ENCODE data around the gene PRPF19.

PRPF19 gene

DNA sequence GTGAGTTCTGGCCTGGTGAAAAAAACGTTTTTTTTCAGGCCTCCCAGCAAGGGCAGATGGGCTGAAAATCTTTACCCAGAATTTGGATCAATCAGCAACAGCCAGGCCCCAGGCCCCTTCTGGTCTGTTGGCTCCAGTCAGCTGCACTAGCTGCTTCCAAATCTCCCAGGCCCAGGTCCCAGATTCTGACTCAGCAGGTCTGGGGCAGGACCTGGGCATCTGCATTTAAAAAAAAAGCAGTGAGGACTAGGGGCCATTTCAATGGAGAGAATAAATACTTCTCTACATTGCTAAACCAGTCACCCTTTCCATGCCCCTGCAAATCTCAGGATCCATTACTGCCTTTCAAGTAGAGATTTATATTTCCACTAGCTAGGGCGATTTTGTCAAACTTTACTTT lies 41.3 kb upstream of the PRPF19 start:
- Histone ChIP-seq H3K27ac (ENCODE audit: low read length) (no peak overlapping the region), H3K9ac (ENCODE audit: low read depth, low read length) (no peak overlapping the region), H3K4me1 (ENCODE audit: insufficient read depth, low read length) (no peaks in the 10 kb centered on the region), H3K4me3 (ENCODE audit: low read depth in 1 of 2, low read length in 2 of 2) (no peak overlapping the region), H3K36me3 (ENCODE audit: insufficient read depth, low read length) (no peaks in the 10 kb centered on the region), H3K4me2 (ENCODE audit: insufficient read depth, low read length) (no peak overlapping the region), H2AFZ (ENCODE audit: low read depth, low read length) (no peak overlapping the region), H4K20me1 (ENCODE audit: insufficient read depth, low read length) (no peaks in the 10 kb centered on the region), H3K27me3 (ENCODE audit: insufficient read depth, low read length, poor library complexity) (no peaks in the 10 kb centered on the region), H3K79me2 (ENCODE audit: insufficient read depth, low read length) (no peaks in the 10 kb centered on the region), H3K9me3 (ENCODE audit: insufficient read depth, low read length, severe bottlenecking) (no peaks in the 10 kb centered on the region)
- TF ChIP-seq, protein P1, sequence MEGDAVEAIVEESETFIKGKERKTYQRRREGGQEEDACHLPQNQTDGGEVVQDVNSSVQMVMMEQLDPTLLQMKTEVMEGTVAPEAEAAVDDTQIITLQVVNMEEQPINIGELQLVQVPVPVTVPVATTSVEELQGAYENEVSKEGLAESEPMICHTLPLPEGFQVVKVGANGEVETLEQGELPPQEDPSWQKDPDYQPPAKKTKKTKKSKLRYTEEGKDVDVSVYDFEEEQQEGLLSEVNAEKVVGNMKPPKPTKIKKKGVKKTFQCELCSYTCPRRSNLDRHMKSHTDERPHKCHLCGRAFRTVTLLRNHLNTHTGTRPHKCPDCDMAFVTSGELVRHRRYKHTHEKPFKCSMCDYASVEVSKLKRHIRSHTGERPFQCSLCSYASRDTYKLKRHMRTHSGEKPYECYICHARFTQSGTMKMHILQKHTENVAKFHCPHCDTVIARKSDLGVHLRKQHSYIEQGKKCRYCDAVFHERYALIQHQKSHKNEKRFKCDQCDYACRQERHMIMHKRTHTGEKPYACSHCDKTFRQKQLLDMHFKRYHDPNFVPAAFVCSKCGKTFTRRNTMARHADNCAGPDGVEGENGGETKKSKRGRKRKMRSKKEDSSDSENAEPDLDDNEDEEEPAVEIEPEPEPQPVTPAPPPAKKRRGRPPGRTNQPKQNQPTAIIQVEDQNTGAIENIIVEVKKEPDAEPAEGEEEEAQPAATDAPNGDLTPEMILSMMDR (IDR thresholded peaks at IDR 0.05; ENCODE audit: borderline replicate concordance, extremely low read depth, low read length, poor library complexity, severe bottlenecking), result no peak
- TF ChIP-seq EZH2 (IDR thresholded peaks at IDR 0.05; ENCODE audit: borderline replicate concordance, low read depth, low read length, severe bottlenecking), result no peak
- DNase-seq, result no peak
- ATAC-seq (ENCODE audit: insufficient read depth, low read depth), result no peak

DNA sequence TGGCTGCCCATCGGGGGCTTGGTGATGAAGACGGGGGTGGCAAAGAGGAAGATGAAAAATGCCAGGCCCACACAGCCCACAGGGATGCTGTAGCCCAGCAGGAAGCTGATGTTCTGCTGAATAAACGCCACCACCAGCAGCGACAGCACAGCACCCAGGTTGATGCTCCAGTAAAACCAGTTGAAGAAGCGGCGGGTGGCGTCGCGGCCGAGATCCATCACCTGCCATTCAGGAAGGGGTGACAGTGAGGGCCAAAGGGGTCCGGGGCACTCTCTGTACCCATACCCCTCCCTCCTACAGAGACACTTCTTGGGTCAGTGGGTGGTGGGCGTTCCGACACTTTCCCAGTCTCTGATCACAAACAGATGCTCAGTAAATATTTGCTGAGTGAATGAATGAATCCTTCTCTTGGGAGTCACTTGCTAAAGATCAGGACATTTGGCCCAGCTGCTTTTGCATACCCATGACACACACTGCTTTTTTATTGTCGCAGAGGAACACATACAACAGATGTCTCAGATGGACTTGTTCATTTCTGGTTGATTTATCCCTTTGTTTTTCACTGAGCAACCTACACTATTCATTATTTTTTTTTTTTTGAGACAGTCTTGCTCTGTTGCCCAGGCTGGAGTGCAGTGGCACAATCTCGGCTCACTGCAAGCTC lies 40.3 kb upstream of the PRPF19 start:
- no peak overlapping the region for H3K27ac ChIP-seq (ENCODE audit: low read length)
- no peaks in the 10 kb centered on the region for H3K4me1 ChIP-seq (ENCODE audit: insufficient read depth, low read length)
- H4K20me1 ChIP-seq (ENCODE audit: insufficient read depth, low read length), result no peaks in the 10 kb centered on the region
- no peak overlapping the region for H3K4me2 ChIP-seq (ENCODE audit: insufficient read depth, low read length)
- no peak overlapping the region for H3K4me3 ChIP-seq (ENCODE audit: low read depth in 1 of 2, low read length in 2 of 2)
- DNase-seq (no peak), ATAC-seq (ENCODE audit: insufficient read depth, low read depth) (no peak)
- TF ChIP-seq EZH2 (IDR thresholded peaks at IDR 0.05; ENCODE audit: borderline replicate concordance, low read depth, low read length, severe bottlenecking), result no peak
- TF ChIP-seq, protein P1 (IDR thresholded peaks at IDR 0.05; ENCODE audit: borderline replicate concordance, extremely low read depth, low read length, poor library complexity, severe bottlenecking), result no peak
- no peaks in the 10 kb centered on the region for H3K79me2 ChIP-seq (ENCODE audit: insufficient read depth, low read length)
- H3K9me3 ChIP-seq (ENCODE audit: insufficient read depth, low read length, severe bottlenecking), result no peaks in the 10 kb centered on the region
- no peaks in the 10 kb centered on the region for H3K36me3 ChIP-seq (ENCODE audit: insufficient read depth, low read length)
- H3K9ac ChIP-seq (ENCODE audit: low read depth, low read length), result no peak overlapping the region
- no peak overlapping the region for H2AFZ ChIP-seq (ENCODE audit: low read depth, low read length)
- H3K27me3 ChIP-seq (ENCODE audit: insufficient read depth, low read length, poor library complexity), result no peaks in the 10 kb centered on the region

DNA sequence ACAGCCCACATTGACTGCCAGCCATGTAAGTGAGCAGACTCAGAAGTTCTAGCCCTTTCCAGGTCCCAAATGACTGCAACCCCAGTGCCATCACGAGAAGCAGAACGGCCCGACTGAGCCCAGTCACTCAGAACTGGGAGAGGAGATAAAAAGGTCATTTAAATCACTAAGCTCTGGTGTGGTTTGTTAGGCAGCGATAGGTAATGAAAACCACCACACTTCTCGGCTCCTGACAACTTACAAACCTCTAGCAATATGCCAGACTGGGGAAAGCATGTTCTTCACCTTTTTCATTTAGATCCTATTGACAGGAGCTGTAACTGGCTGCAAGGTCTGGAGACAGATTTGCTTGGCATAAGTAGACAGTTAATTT lies 38.9 kb upstream of the PRPF19 start:
- H3K4me2 ChIP-seq (ENCODE audit: insufficient read depth, low read length), result no peak overlapping the region
- H3K9ac ChIP-seq (ENCODE audit: low read depth, low read length), result no peak overlapping the region
- no peaks in the 10 kb centered on the region for H3K27me3 ChIP-seq (ENCODE audit: insufficient read depth, low read length, poor library complexity)
- no peaks in the 10 kb centered on the region for H3K36me3 ChIP-seq (ENCODE audit: insufficient read depth, low read length)
- TF ChIP-seq EZH2 (IDR thresholded peaks at IDR 0.05; ENCODE audit: borderline replicate concordance, low read depth, low read length, severe bottlenecking), result no peak
- TF ChIP-seq, protein P1 (IDR thresholded peaks at IDR 0.05; ENCODE audit: borderline replicate concordance, extremely low read depth, low read length, poor library complexity, severe bottlenecking), result no peak
- ATAC-seq (ENCODE audit: insufficient read depth, low read depth) (no peak), DNase-seq (no peak)
- no peak overlapping the region for H2AFZ ChIP-seq (ENCODE audit: low read depth, low read length)
- no peaks in the 10 kb centered on the region for H4K20me1 ChIP-seq (ENCODE audit: insufficient read depth, low read length)
- H3K9me3 ChIP-seq (ENCODE audit: insufficient read depth, low read length, severe bottlenecking), result no peaks in the 10 kb centered on the region
- no peak overlapping the region for H3K27ac ChIP-seq (ENCODE audit: low read length)
- H3K4me3 ChIP-seq (ENCODE audit: low read depth in 1 of 2, low read length in 2 of 2), result no peak overlapping the region
- H3K4me1 ChIP-seq (ENCODE audit: insufficient read depth, low read length), result no peaks in the 10 kb centered on the region
- H3K79me2 ChIP-seq (ENCODE audit: insufficient read depth, low read length), result no peaks in the 10 kb centered on the region

All from DND-41 (cell line).